Gastroesophageal sphincter (tissue), 3 donors: ENCODE data around the gene NDUFA11.

Experiments
- EP300 ChIP-seq: sonication (generic); formaldehyde crosslinking; IDR thresholded peaks from one replicate; pipeline ENCODE4 v1.6.1; 2017; ENCODE audit warnings: antibody characterized with exemption, mild to moderate bottlenecking
- TF ChIP-seq, protein P1 (sequence below), 4 experiments: fragments of 200-600 bp in 2 of 4; fragments of 450-650 bp in 2 of 4; sonication (generic) in 1 of 4; IDR thresholded peaks; one replicate each; pipeline ENCODE4 v1.5.1; 2017 to 2019; ENCODE audit warnings: antibody characterized with exemption in 4 of 4, mild to moderate bottlenecking in 2 of 4, moderate library complexity in 2 of 4

DNA sequence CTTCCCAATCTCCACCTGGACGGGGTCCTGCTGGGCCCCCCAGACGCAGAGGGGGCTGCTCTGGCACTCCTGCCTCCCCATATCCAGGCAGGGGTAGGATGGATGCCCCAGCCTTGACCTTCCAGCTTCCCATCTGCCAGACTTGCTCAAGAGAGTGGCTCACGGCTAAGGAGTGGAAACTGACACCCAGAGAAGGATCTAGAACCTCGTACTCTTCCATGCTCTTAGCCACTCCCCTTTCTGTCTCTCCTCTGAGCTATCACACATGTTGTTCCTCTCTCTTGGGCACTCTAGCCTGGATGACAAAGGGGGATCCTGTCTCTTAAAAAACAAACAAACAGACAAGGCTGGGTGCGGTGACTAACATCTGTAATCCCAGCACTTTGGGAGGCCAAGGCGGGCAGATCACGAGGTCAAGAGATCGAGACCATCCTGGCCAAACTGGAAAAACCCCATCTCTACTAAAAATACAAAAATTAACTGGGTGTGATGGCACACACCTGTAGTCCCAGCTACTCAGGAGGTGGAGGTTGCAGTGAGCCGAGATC, 21.1 kb downstream of the NDUFA11 start:
- TF ChIP-seq, protein P1, sequence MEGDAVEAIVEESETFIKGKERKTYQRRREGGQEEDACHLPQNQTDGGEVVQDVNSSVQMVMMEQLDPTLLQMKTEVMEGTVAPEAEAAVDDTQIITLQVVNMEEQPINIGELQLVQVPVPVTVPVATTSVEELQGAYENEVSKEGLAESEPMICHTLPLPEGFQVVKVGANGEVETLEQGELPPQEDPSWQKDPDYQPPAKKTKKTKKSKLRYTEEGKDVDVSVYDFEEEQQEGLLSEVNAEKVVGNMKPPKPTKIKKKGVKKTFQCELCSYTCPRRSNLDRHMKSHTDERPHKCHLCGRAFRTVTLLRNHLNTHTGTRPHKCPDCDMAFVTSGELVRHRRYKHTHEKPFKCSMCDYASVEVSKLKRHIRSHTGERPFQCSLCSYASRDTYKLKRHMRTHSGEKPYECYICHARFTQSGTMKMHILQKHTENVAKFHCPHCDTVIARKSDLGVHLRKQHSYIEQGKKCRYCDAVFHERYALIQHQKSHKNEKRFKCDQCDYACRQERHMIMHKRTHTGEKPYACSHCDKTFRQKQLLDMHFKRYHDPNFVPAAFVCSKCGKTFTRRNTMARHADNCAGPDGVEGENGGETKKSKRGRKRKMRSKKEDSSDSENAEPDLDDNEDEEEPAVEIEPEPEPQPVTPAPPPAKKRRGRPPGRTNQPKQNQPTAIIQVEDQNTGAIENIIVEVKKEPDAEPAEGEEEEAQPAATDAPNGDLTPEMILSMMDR (IDR thresholded peaks at IDR 0.05) = no peak
- no peak for TF ChIP-seq EP300
